Spinal cord (tissue), 10 donors: ENCODE results near the gene TMEM30B. TPM values are rescaled to one million over a fixed set of nuclear protein-coding genes. Genes with fewer than 3 reads are reported as not detected.
A peak's percentile ranks its signal among the peaks of the same experiment; 100 is the strongest.
"Not testable (repeated sequence)": the region's sequence is repeated elsewhere in the genome, so short reads cannot be mapped to it uniquely, and the experiment has no call there.

Source experiments
- DNase-seq, 6 donors: peaks; one replicate each; pipeline versions ENCODE4 v3.0.0 to v3.0.0-alpha.2; 2013 to 2015; ENCODE audit warnings: low spot score in 6 of 6, low read depth in 4 of 6
- H3K27ac ChIP-seq: one replicate; pipeline ENCODE4 v1.5.1; 2013; ENCODE audit warnings: low read depth, low read length, control low read depth
- H3K27me3 ChIP-seq: one replicate; pipeline ENCODE4 v1.6.1; 2013; ENCODE audit warnings: low read length; ENCODE audit not compliant: control insufficient read depth, insufficient read depth
- H3K36me3 ChIP-seq: one replicate; pipeline ENCODE4 v1.6.1; 2013; ENCODE audit warnings: low read length; ENCODE audit not compliant: control insufficient read depth, insufficient read depth
- H3K4me1 ChIP-seq: one replicate; pipeline ENCODE4 v1.6.1; 2013; ENCODE audit warnings: low read length; ENCODE audit not compliant: control insufficient read depth, insufficient read depth
- H3K4me3 ChIP-seq: one replicate; pipeline ENCODE4 v1.5.1; 2013; ENCODE audit warnings: low read depth, low read length, control low read depth
- H3K9me3 ChIP-seq: one replicate; pipeline ENCODE4 v1.6.1; 2013; ENCODE audit warnings: low read length; ENCODE audit not compliant: control insufficient read depth, insufficient read depth
- WGBS: methylation state at CpG from one replicate; pipeline ENCODE4 v1.1.5; 2013; ENCODE audit warnings: missing lambda C conversion rate; ENCODE audit not compliant: insufficient coverage; 5-methylcytosine and 5-hydroxymethylcytosine counted together
- polyA plus RNA-seq, 2 donors: library from polyadenylated mRNA; unstranded; fragments of 120-200 nt; gene quantifications; one replicate each; pipeline ENCODE4 v1.2.1, GENCODE V29; 2013; ENCODE audit not compliant: insufficient read length in 2 of 2
- total RNA-seq, 2 donors: library from RNA; depleted of rRNA in 1 of 2; stranded (reverse); fragments of 120-200 nt in 1 of 2; fragments of >200 nt in 1 of 2; gene quantifications; one replicate each; pipeline versions ENCODE4 v1.2.3 to v1.2.4, GENCODE V29; 2013 to 2014
- donor health status: healthy.

Gene TMEM30B
- total and polyA plus RNA-seq, 4 donors: 0.14 to 11.8 (median 5.3) TPM

DNA sequence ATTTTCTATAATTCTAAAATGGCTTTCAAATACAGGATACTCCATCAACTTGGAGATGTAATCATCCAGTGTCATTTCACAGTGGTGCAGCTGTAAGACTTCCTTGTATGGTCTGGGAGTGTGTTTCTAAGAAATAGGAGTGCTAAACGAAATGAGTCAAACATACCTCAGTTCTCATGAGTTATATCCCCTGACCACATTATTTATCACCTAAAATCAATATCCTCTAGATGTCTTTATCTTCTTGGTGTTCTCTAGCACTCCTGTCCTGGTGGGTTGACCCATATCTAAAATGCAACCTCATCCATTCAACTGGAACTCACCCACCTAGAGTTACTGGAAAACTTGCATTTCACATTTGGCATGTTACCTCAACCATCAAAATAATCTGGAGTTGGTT is 33.2 kb downstream of the TMEM30B start:
- WGBS: 67% methylated on average over 1 of the region's 1 CpG
- Histone ChIP-seq H3K4me3 (no peak overlapping the region), H3K27me3 (no peaks in the 10 kb centered on the region), H3K36me3 (no peaks in the 10 kb centered on the region), H3K27ac (no peak overlapping the region), H3K9me3 (no peaks in the 10 kb centered on the region), H3K4me1 (no peaks in the 10 kb centered on the region)
- DNase-seq: no peak

DNA sequence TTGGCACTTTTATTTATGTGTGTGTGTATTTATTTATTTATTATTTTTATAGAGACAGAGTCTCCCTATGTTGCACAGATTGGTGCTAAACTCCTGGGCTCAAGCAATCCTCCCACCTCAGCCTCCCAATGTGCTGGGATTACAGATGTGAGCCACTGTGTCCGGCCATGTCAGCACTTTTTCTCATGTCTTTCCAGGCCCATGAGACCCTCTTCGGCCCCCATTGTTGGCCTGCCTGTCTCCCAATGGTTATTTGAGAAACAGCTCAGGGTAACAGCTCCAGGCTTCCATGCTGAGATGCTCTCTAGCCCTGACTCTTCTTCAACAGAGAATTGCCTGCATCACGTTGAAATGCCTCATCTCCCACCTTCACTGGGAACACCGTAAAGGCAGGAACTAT is 34.4 kb downstream of the TMEM30B start:
- WGBS: 88% methylated on average over 2 of the region's 4 CpGs
- no peaks in the 10 kb centered on the region for H3K36me3 ChIP-seq
- no peaks in the 10 kb centered on the region for H3K9me3 ChIP-seq
- H3K27ac ChIP-seq: no peak overlapping the region
- H3K27me3 ChIP-seq: no peaks in the 10 kb centered on the region
- H3K4me1 ChIP-seq: no peaks in the 10 kb centered on the region
- no peak for DNase-seq
- no peak overlapping the region for H3K4me3 ChIP-seq

DNA sequence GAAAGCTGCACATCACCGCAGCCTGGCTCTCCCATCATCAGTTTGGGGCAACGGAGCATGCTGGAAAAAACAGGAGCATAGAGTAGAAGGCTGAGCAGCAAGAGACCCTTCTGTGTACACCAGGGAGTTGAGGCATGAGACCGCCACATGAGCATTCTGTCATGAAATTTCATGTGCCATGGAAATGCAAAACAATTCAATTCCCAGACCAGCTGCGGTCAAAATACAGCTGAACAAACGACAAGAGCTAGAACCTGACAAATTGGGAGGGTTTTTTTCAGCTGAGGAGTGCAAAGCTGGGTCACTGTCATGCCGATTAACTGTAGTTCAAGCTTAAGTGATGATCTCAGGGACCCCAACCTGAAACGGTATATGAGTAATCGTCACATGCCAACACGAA is 37.1 kb downstream of the TMEM30B start:
- no peak overlapping the region for H3K27ac ChIP-seq
- 60% methylated on average over 4 of the region's 9 CpGs for WGBS
- H3K36me3 ChIP-seq: no peaks in the 10 kb centered on the region
- H3K9me3 ChIP-seq: peaks cover 10% of the 10 kb centered on the region
- H3K27me3 ChIP-seq: no peaks in the 10 kb centered on the region
- DNase-seq: peak in 1 of 6 donors; percentile 29
- H3K4me1 ChIP-seq: no peaks in the 10 kb centered on the region
- no peak overlapping the region for H3K4me3 ChIP-seq

GRCh38 chr14:61240206-61240605 is 40.9 kb downstream of the TMEM30B start:
- Histone ChIP-seq H3K36me3 (no peaks in the 10 kb centered on the region), H3K27me3 (no peaks in the 10 kb centered on the region), H3K9me3 (peaks cover 10% of the 10 kb centered on the region), H3K27ac (no peak overlapping the region), H3K4me1 (no peaks in the 10 kb centered on the region), H3K4me3 (no peak overlapping the region)
- DNase-seq: no peak
- WGBS: 100% methylated on average over 1 of the region's 8 CpGs

GRCh38 chr14:61239285-61239684 is 41.9 kb downstream of the TMEM30B start:
- H3K4me3 ChIP-seq, DNase-seq, H3K4me1 ChIP-seq, H3K36me3 ChIP-seq, H3K27me3 ChIP-seq, H3K27ac ChIP-seq: not testable (repeated sequence)
- WGBS: 73% methylated on average over 7 of the region's 10 CpGs
- peaks cover 10% of the 10 kb centered on the region for H3K9me3 ChIP-seq

DNA sequence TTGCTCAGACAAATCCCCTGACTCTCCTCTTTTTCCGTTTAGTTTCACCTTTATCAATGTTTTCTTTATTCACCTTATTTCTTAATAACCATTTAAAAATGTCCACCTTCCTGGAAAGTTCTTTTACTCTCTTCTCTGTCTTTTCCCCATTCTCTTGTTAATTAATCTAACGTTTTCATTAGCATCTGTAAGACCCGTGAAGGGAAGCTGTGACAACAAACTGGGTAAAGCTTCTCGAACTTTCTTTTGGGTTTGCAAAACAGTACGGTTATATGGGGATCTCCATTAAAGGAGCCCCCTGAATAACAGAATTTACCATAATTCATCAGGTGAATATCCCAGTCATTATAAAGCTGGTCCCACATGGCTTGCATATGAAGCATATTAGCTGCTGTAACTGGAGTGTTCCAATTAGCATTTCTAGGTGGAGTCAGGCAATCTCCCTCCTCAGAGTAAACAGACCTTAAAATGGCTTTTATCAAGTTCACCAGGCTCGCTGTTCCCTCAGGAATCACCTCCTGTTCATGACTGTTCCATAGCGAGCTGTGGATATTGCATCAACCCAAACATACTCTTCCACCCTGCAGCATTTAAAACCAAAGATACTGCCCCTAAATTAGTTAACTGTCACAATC is 42.4 kb downstream of the TMEM30B start:
- Histone ChIP-seq H3K27me3 (no peaks in the 10 kb centered on the region), H3K27ac (no peak overlapping the region), H3K4me3 (no peak overlapping the region), H3K9me3 (peaks cover 10% of the 10 kb centered on the region), H3K36me3 (no peaks in the 10 kb centered on the region), H3K4me1 (no peaks in the 10 kb centered on the region)
- 67% methylated on average over 2 of the region's 7 CpGs for WGBS
- DNase-seq: no peak

DNA sequence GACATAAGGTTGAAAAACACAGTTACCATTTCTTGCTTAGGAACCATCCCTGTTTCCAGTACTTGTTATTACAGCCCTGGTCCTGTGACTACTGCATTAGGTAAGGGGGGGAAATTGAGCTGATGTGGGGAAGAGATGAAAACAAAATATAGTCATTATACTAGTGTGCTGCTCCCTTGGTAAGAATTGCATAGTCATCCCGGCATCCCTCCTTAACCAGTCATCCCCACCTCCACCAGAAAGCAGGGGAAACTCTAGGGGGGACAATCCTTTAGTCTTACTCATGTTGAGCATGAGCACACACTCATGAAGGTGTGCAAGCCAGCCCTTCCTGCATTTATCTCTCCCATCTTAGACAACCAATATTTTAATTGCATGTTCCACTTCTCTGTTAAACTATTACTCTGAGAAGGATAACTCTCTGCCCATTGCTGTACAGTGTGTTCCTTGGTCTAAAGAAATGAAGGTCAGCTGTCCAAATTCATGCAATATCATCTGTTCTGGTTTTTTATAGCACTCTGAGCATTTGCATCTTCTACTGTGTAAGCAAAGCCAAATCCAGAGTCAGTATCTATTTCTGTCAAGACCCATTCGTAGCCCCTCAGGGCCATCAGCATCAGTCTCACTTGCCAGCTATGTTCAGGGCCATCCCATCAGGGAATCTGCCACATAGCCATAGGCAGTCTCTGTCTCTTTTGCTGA is 46.8 kb downstream of the TMEM30B start:
- no peak for DNase-seq
- 80% methylated on average over 1 of the region's 2 CpGs for WGBS
- no peaks in the 10 kb centered on the region for H3K36me3 ChIP-seq

DNA sequence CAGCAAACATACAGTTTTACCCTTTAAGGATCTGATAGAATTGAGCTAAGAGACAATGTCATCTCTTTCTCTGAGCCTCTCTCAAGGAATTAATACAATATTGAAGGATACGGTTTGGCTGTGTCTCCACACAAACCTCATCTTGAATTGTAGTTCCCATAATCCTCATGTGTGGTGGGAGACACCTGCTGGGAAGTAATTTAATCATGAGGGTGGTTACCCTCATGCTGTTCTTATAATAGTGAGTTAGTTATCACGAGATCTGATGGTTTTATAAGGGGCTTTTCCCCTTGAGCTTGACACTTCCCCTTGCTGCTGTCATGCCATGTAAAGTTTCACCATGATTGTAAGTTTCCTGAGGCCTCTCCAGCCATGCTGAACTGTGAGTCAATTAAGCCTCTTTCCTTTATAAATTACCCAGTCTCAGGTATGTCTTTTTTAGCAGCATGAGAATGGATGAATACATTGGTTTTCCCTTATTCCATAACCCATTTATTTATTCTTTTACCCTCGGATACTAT is 47.6 kb downstream of the TMEM30B start:
- Histone ChIP-seq H3K4me3 (no peak overlapping the region), H3K4me1 (no peaks in the 10 kb centered on the region), H3K9me3 (no peaks in the 10 kb centered on the region), H3K27ac (no peak overlapping the region), H3K36me3 (no peaks in the 10 kb centered on the region), H3K27me3 (no peaks in the 10 kb centered on the region)
- 38% methylated on average over 1 of the region's 3 CpGs for WGBS
- DNase-seq: no peak

More for the DNA sequence above, 46.8 kb downstream of the TMEM30B start:
- no peaks in the 10 kb centered on the region for H3K9me3 ChIP-seq
- H3K27me3 ChIP-seq: no peaks in the 10 kb centered on the region
- H3K4me1 ChIP-seq: no peaks in the 10 kb centered on the region
- H3K27ac ChIP-seq: no peak overlapping the region
- H3K4me3 ChIP-seq: no peak overlapping the region

GRCh38 chr14:61231810-61232209 is 49.3 kb downstream of the TMEM30B start:
- Histone ChIP-seq H3K4me3 (no peak overlapping the region), H3K27me3 (no peaks in the 10 kb centered on the region), H3K9me3 (no peaks in the 10 kb centered on the region), H3K27ac (no peak overlapping the region), H3K4me1 (no peaks in the 10 kb centered on the region), H3K36me3 (no peaks in the 10 kb centered on the region)
- no peak for DNase-seq
- 81% methylated on average over 2 of the region's 4 CpGs for WGBS

DNA sequence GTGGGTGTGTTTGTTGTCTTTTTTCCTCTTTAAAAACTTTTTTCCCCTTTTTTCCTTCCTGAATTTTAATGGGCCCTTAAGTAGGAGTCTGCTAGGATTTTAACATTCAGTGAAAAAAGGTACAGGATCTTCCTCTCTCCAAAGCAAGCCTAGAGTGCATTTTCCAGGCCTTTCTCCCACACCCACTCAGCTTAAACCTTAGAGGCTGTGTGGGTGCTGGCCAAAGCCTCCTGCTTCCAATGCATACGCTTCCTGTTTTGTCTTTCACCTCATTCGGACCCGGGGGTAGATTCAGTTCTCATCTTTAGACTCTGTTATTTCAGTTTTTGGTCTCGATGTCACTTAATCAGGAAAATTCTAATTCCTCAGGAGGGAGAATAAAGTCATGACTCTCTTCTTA is 51.2 kb downstream of the TMEM30B start:
- Histone ChIP-seq H3K4me1 (no peaks in the 10 kb centered on the region), H3K36me3 (no peaks in the 10 kb centered on the region), H3K9me3 (no peaks in the 10 kb centered on the region), H3K27ac (no peak overlapping the region), H3K4me3 (no peak overlapping the region), H3K27me3 (no peaks in the 10 kb centered on the region)
- WGBS: no CpG with 5 or more reads among the region's 4 CpGs
- no peak for DNase-seq
